GM12872 (cell line): ENCODE measurements around the gene POLR3G.

ENCODE experiments used
- CTCF ChIP-seq: IDR thresholded peaks from 3 replicates; pipeline ENCODE4 v1.5.1; 2011; ENCODE audit warnings: low read depth, mild to moderate bottlenecking, low read length, moderate library complexity; ENCODE audit not compliant: insufficient read depth

The POLR3G gene

GRCh38 chr5:90474235-90475107, at the start of gene POLR3G, which contains the start of gene MBLAC2:
TSS of gene POLR3G (plus strand) at chr5:90474864. CDS start at chr5:90485568, 10,704 bp downstream.
TSS of gene MBLAC2 (minus strand) at chr5:90474771. CDS start at chr5:90474292, 479 bp downstream.
- peak; percentile 61 for TF ChIP-seq CTCF

- TF ChIP-seq CTCF, result peak; percentile 78
Measured at GRCh38 chr5:90434116-90434714, 40.4 kb upstream of the POLR3G start.

GRCh38 chr5:90437663-90438062, 37.0 kb upstream of the POLR3G start:
- no peak for TF ChIP-seq CTCF

GRCh38 chr5:90438100-90438499, 36.6 kb upstream of the POLR3G start:
- no peak for TF ChIP-seq CTCF

- no peak for TF ChIP-seq CTCF
Measured at GRCh38 chr5:90440644-90441043, 34.0 kb upstream of the POLR3G start.

- TF ChIP-seq CTCF, result no peak
Measured at GRCh38 chr5:90446961-90447360, 27.7 kb upstream of the POLR3G start.

- no peak for TF ChIP-seq CTCF
Measured at GRCh38 chr5:90461288-90461687, 13.4 kb upstream of the POLR3G start.
